ENCODE measurements around the gene PCDH15. TPM values are rescaled to one million over a fixed set of nuclear protein-coding genes. Genes with fewer than 3 reads are reported as not detected.

The PCDH15 gene
- total RNA-seq, 1 donor from 2014 or later = not detected

GRCh38 chr10:53841483-53842145 is 959.4 kb downstream of the PCDH15 start:
- Histone ChIP-seq H3K36me3 (ENCODE audit: insufficient read depth, low read length) (no peaks in the 10 kb centered on the region), H3K27me3 (ENCODE audit: insufficient read depth, low read length) (no peaks in the 10 kb centered on the region), H3K9ac (ENCODE audit: low read length) (no peak overlapping the region), H3K4me3 (ENCODE audit: insufficient read depth, low read depth, low read length) (no peak overlapping the region), H2AFZ (ENCODE audit: low read depth, low read length) (no peak overlapping the region), H3K79me2 (ENCODE audit: insufficient read depth, low read length) (no peaks in the 10 kb centered on the region), H3K4me1 (ENCODE audit: insufficient read depth, low read length) (no peaks in the 10 kb centered on the region), H4K20me1 (ENCODE audit: insufficient read depth, low read length) (no peaks in the 10 kb centered on the region), H3K9me3 (ENCODE audit: insufficient read depth, low read depth, low read length) (no peaks in the 10 kb centered on the region), H3K4me2 (ENCODE audit: low read length) (no peak overlapping the region), H3K27ac (ENCODE audit: low read depth, low read length) (no peak overlapping the region)
- Mint-ChIP-seq H3K9me3 (ENCODE audit: unreplicated experiment) (no peaks in the 10 kb centered on the region), H3K36me3 (ENCODE audit: low read depth, unreplicated experiment) (no peaks in the 10 kb centered on the region), H3K4me3 (ENCODE audit: unreplicated experiment) (no peak overlapping the region), H3K27me3 (ENCODE audit: low read depth, unreplicated experiment) (no peaks in the 10 kb centered on the region), H3K4me1 (ENCODE audit: low read depth, unreplicated experiment) (peaks cover 7% of the 10 kb centered on the region), H3K27ac (ENCODE audit: unreplicated experiment) (no peak overlapping the region)
- no peak for FAIRE-seq
- no peak for TF ChIP-seq EZH2 (IDR thresholded peaks at IDR 0.05; ENCODE audit: insufficient read depth, low read length)
- TF ChIP-seq CTCF (IDR thresholded peaks at IDR 0.05; ENCODE audit: insufficient read depth, low read depth, low read length) = no peak
- no peak for DNase-seq (ENCODE audit: low read depth)

- Histone ChIP-seq H3K27me3 (ENCODE audit: insufficient read depth, low read length) (no peaks in the 10 kb centered on the region), H3K36me3 (ENCODE audit: insufficient read depth, low read length) (no peaks in the 10 kb centered on the region), H2AFZ (ENCODE audit: low read depth, low read length) (no peak overlapping the region), H3K4me2 (ENCODE audit: low read length) (no peak overlapping the region), H3K9me3 (ENCODE audit: insufficient read depth, low read depth, low read length) (no peaks in the 10 kb centered on the region), H3K4me3 (ENCODE audit: insufficient read depth, low read depth, low read length) (no peak overlapping the region), H3K4me1 (ENCODE audit: insufficient read depth, low read length) (no peaks in the 10 kb centered on the region), H4K20me1 (ENCODE audit: insufficient read depth, low read length) (no peaks in the 10 kb centered on the region), H3K9ac (ENCODE audit: low read length) (no peak overlapping the region), H3K27ac (ENCODE audit: low read depth, low read length) (no peak overlapping the region), H3K79me2 (ENCODE audit: insufficient read depth, low read length) (no peaks in the 10 kb centered on the region)
- Mint-ChIP-seq H3K36me3 (ENCODE audit: low read depth, unreplicated experiment) (no peaks in the 10 kb centered on the region), H3K4me1 (ENCODE audit: low read depth, unreplicated experiment) (peaks cover 7% of the 10 kb centered on the region), H3K27me3 (ENCODE audit: low read depth, unreplicated experiment) (no peaks in the 10 kb centered on the region), H3K9me3 (ENCODE audit: unreplicated experiment) (no peaks in the 10 kb centered on the region), H3K4me3 (ENCODE audit: unreplicated experiment) (no peak overlapping the region), H3K27ac (ENCODE audit: unreplicated experiment) (no peak overlapping the region)
- DNase-seq (ENCODE audit: low read depth) = no peak
- TF ChIP-seq EZH2 (IDR thresholded peaks at IDR 0.05; ENCODE audit: insufficient read depth, low read length) (no peak), CTCF (IDR thresholded peaks at IDR 0.05; ENCODE audit: insufficient read depth, low read depth, low read length) (no peak)
- FAIRE-seq = no peak
Observed at GRCh38 chr10:53840653-53841052, 960.4 kb downstream of the PCDH15 start.

- Mint-ChIP-seq H3K27me3 (ENCODE audit: low read depth, unreplicated experiment) (no peaks in the 10 kb centered on the region), H3K4me3 (ENCODE audit: unreplicated experiment) (no peak overlapping the region), H3K36me3 (ENCODE audit: low read depth, unreplicated experiment) (no peaks in the 10 kb centered on the region), H3K27ac (ENCODE audit: unreplicated experiment) (no peak overlapping the region), H3K9me3 (ENCODE audit: unreplicated experiment) (no peaks in the 10 kb centered on the region), H3K4me1 (ENCODE audit: low read depth, unreplicated experiment) (peaks cover 7% of the 10 kb centered on the region)
- H3K9me3 ChIP-seq (ENCODE audit: insufficient read depth, low read depth, low read length) = no peaks in the 10 kb centered on the region
- H3K27ac ChIP-seq (ENCODE audit: low read depth, low read length) = no peak overlapping the region
- DNase-seq (ENCODE audit: low read depth) (no peak), FAIRE-seq (no peak)
- TF ChIP-seq CTCF (IDR thresholded peaks at IDR 0.05; ENCODE audit: insufficient read depth, low read depth, low read length) (peak; percentile 32), EZH2 (IDR thresholded peaks at IDR 0.05; ENCODE audit: insufficient read depth, low read length) (no peak)
- H3K79me2 ChIP-seq (ENCODE audit: insufficient read depth, low read length) = no peaks in the 10 kb centered on the region
- H3K4me3 ChIP-seq (ENCODE audit: insufficient read depth, low read depth, low read length) = no peak overlapping the region
- no peaks in the 10 kb centered on the region for H3K27me3 ChIP-seq (ENCODE audit: insufficient read depth, low read length)
- no peak overlapping the region for H3K4me2 ChIP-seq (ENCODE audit: low read length)
- H3K4me1 ChIP-seq (ENCODE audit: insufficient read depth, low read length) = no peaks in the 10 kb centered on the region
- no peak overlapping the region for H2AFZ ChIP-seq (ENCODE audit: low read depth, low read length)
- no peaks in the 10 kb centered on the region for H4K20me1 ChIP-seq (ENCODE audit: insufficient read depth, low read length)
- no peak overlapping the region for H3K9ac ChIP-seq (ENCODE audit: low read length)
- no peaks in the 10 kb centered on the region for H3K36me3 ChIP-seq (ENCODE audit: insufficient read depth, low read length)
Observed at GRCh38 chr10:53839440-53840039, 961.5 kb downstream of the PCDH15 start.
